Activated naive CD8-positive, alpha-beta T cell treated with anti-CD3 and anti-CD28 coated beads, Interleukin-2, amount 10 ng/mL, durations not matched to agents 7 days and 5 days (primary cell): ENCODE measurements around the gene GALNT9. TPM values are rescaled to one million over a fixed set of nuclear protein-coding genes. Genes with fewer than 3 reads are reported as not detected.

Experiments used
- ATAC-seq: fragments of 150-1000 bp; cut with Tn5 transposase; one replicate; pipeline ENCODE4 v1.10.0; 2021; ENCODE audit warnings: low read depth, moderate library complexity
- POLR2A ChIA-PET: fragments of 350-600 bp; sonication (Branson Sonifier 250); formaldehyde crosslinking; loops from one replicate; lab custom pipeline; 2021; ENCODE audit warnings: antibody characterized with exemption; lab: Charles Lee
- DNase-seq: peaks from one replicate; pipeline ENCODE4 v3.0.0; 2021
- H3K27ac Mint-ChIP-seq: one replicate; pipeline ENCODE4 v1.8.0; 2022; ENCODE audit warnings: mild to moderate bottlenecking, mixed read lengths
- H3K27me3 Mint-ChIP-seq: one replicate; pipeline ENCODE4 v1.8.0; 2022; ENCODE audit warnings: mild to moderate bottlenecking, moderate library complexity, mixed read lengths
- H3K36me3 Mint-ChIP-seq: one replicate; pipeline ENCODE4 v1.8.0; 2021; ENCODE audit warnings: mild to moderate bottlenecking, mixed read lengths
- H3K4me1 Mint-ChIP-seq: one replicate; pipeline ENCODE4 v1.8.0; 2021; ENCODE audit warnings: mixed read lengths
- H3K4me3 Mint-ChIP-seq: one replicate; pipeline ENCODE4 v1.8.0; 2022; ENCODE audit warnings: mild to moderate bottlenecking, moderate library complexity, mixed read lengths
- H3K9me3 Mint-ChIP-seq: one replicate; pipeline ENCODE4 v1.8.0; 2021; ENCODE audit warnings: mixed read lengths
- total RNA-seq, 2 experiments: library from RNA; stranded (reverse); gene quantifications; one replicate each; pipeline ENCODE4 v1.2.3, GENCODE V29; 2021

Gene GALNT9
- total RNA-seq, 2 experiments from 2014 or later: not detected

- no peaks in the 10 kb centered on the region for H3K36me3 Mint-ChIP-seq
- H3K4me1 Mint-ChIP-seq: peaks cover 10% of the 10 kb centered on the region
- no peaks in the 10 kb centered on the region for H3K9me3 Mint-ChIP-seq
- no peak overlapping the region for H3K4me3 Mint-ChIP-seq
- POLR2A ChIA-PET: interaction anchor here (0.9 kb wide), 1 partner anchor 25 kb away, joined by 3 read pairs; no protein-coding TSS in a partner anchor
- no peaks in the 10 kb centered on the region for H3K27me3 Mint-ChIP-seq
- DNase-seq (no peak), ATAC-seq (no peak)
- no peak overlapping the region for H3K27ac Mint-ChIP-seq
Observed at GRCh38 chr12:132160601-132161035, 168.8 kb downstream of the GALNT9 start.

- POLR2A ChIA-PET: no interaction called here
- no peak for ATAC-seq
- Mint-ChIP-seq H3K4me1 (peaks cover 10% of the 10 kb centered on the region), H3K36me3 (no peaks in the 10 kb centered on the region), H3K27me3 (no peaks in the 10 kb centered on the region), H3K4me3 (no peak overlapping the region), H3K27ac (no peak overlapping the region), H3K9me3 (no peaks in the 10 kb centered on the region)
- peak; percentile 33 for DNase-seq
Observed at GRCh38 chr12:132160016-132160415, 169.4 kb downstream of the GALNT9 start.

- ATAC-seq: no peak
- POLR2A ChIA-PET: no interaction called here
- H3K27me3 Mint-ChIP-seq: no peaks in the 10 kb centered on the region
- peaks cover 10% of the 10 kb centered on the region for H3K4me1 Mint-ChIP-seq
- no peaks in the 10 kb centered on the region for H3K9me3 Mint-ChIP-seq
- no peak overlapping the region for H3K27ac Mint-ChIP-seq
- H3K4me3 Mint-ChIP-seq: no peak overlapping the region
- DNase-seq: peak; percentile 29
- no peaks in the 10 kb centered on the region for H3K36me3 Mint-ChIP-seq
Observed at GRCh38 chr12:132159555-132160003, 169.8 kb downstream of the GALNT9 start.

- Mint-ChIP-seq H3K9me3 (no peaks in the 10 kb centered on the region), H3K4me3 (no peak overlapping the region), H3K36me3 (no peaks in the 10 kb centered on the region), H3K4me1 (peaks cover 6% of the 10 kb centered on the region), H3K27ac (no peak overlapping the region), H3K27me3 (no peaks in the 10 kb centered on the region)
- ATAC-seq (no peak), DNase-seq (peak; percentile 28)
- POLR2A ChIA-PET: interaction anchor here (0.9 kb wide), 1 partner anchor 30 kb away, joined by 3 read pairs; no protein-coding TSS in a partner anchor
Observed at GRCh38 chr12:132158677-132159554, 170.5 kb downstream of the GALNT9 start.

GRCh38 chr12:132157733-132158409, 171.5 kb downstream of the GALNT9 start:
- Mint-ChIP-seq H3K9me3 (no peaks in the 10 kb centered on the region), H3K4me1 (peaks cover 4% of the 10 kb centered on the region), H3K27ac (no peak overlapping the region), H3K4me3 (no peak overlapping the region), H3K36me3 (no peaks in the 10 kb centered on the region), H3K27me3 (no peaks in the 10 kb centered on the region)
- DNase-seq (no peak), ATAC-seq (no peak)
- POLR2A ChIA-PET: no interaction called here

- no peak overlapping the region for H3K27ac Mint-ChIP-seq
- POLR2A ChIA-PET: no interaction called here
- H3K27me3 Mint-ChIP-seq: no peaks in the 10 kb centered on the region
- H3K9me3 Mint-ChIP-seq: no peaks in the 10 kb centered on the region
- ATAC-seq (no peak), DNase-seq (no peak)
- H3K4me1 Mint-ChIP-seq: peaks cover 1% of the 10 kb centered on the region
- H3K4me3 Mint-ChIP-seq: no peak overlapping the region
- H3K36me3 Mint-ChIP-seq: no peaks in the 10 kb centered on the region
Observed at GRCh38 chr12:132156573-132157325, 172.6 kb downstream of the GALNT9 start.

GRCh38 chr12:132155771-132156572, 173.4 kb downstream of the GALNT9 start:
- no peaks in the 10 kb centered on the region for H3K36me3 Mint-ChIP-seq
- ATAC-seq (no peak), DNase-seq (no peak)
- H3K9me3 Mint-ChIP-seq: no peaks in the 10 kb centered on the region
- no peak overlapping the region for H3K4me3 Mint-ChIP-seq
- H3K27me3 Mint-ChIP-seq: no peaks in the 10 kb centered on the region
- H3K4me1 Mint-ChIP-seq: peaks cover 1% of the 10 kb centered on the region
- no peak overlapping the region for H3K27ac Mint-ChIP-seq
- POLR2A ChIA-PET: interaction anchor here (1.5 kb wide), 1 partner anchor 31 kb away, joined by 3 read pairs; no protein-coding TSS in a partner anchor

GRCh38 chr12:132154941-132155770, 174.2 kb downstream of the GALNT9 start:
- H3K36me3 Mint-ChIP-seq: no peaks in the 10 kb centered on the region
- DNase-seq (peak; percentile 37), ATAC-seq (peak; percentile 19)
- H3K27ac Mint-ChIP-seq: no peak overlapping the region
- H3K4me1 Mint-ChIP-seq: peaks cover 1% of the 10 kb centered on the region
- no peaks in the 10 kb centered on the region for H3K9me3 Mint-ChIP-seq
- no peak overlapping the region for H3K4me3 Mint-ChIP-seq
- POLR2A ChIA-PET: interaction anchor here (1.5 kb wide), 1 partner anchor 32 kb away, joined by 3 read pairs; no protein-coding TSS in a partner anchor
- H3K27me3 Mint-ChIP-seq: no peaks in the 10 kb centered on the region

- H3K4me1 Mint-ChIP-seq: peaks cover 1% of the 10 kb centered on the region
- no peak for DNase-seq
- POLR2A ChIA-PET: interaction anchor here (0.6 to 1.5 kb wide), 5 partner anchors 9 to 461 kb away, joined by 3 read pairs; no protein-coding TSS in a partner anchor
- no peaks in the 10 kb centered on the region for H3K9me3 Mint-ChIP-seq
- no peaks in the 10 kb centered on the region for H3K27me3 Mint-ChIP-seq
- H3K4me3 Mint-ChIP-seq: no peak overlapping the region
- H3K36me3 Mint-ChIP-seq: no peaks in the 10 kb centered on the region
- peak overlapping the region; percentile 21 for H3K27ac Mint-ChIP-seq
- ATAC-seq: peak; percentile 6
Observed at GRCh38 chr12:132154341-132154761, 175.0 kb downstream of the GALNT9 start.

- no peaks in the 10 kb centered on the region for H3K36me3 Mint-ChIP-seq
- POLR2A ChIA-PET: interaction anchor here (0.6 to 1.1 kb wide), 4 partner anchors 9 to 461 kb away, joined by 3 read pairs; no protein-coding TSS in a partner anchor
- ATAC-seq (peak; percentile 91), DNase-seq (peak; percentile 84)
- no peak overlapping the region for H3K4me3 Mint-ChIP-seq
- peaks cover 1% of the 10 kb centered on the region for H3K4me1 Mint-ChIP-seq
- no peaks in the 10 kb centered on the region for H3K9me3 Mint-ChIP-seq
- peak overlapping the region; percentile 21 for H3K27ac Mint-ChIP-seq
- H3K27me3 Mint-ChIP-seq: no peaks in the 10 kb centered on the region
Observed at GRCh38 chr12:132153501-132154340, 175.7 kb downstream of the GALNT9 start.

GRCh38 chr12:132152953-132153352, 176.4 kb downstream of the GALNT9 start:
- Mint-ChIP-seq H3K27me3 (no peaks in the 10 kb centered on the region), H3K9me3 (no peaks in the 10 kb centered on the region)
- POLR2A ChIA-PET: no interaction called here

More at GRCh38 chr12:132152953-132153352, 176.4 kb downstream of the GALNT9 start:
- Mint-ChIP-seq H3K4me3 (no peak overlapping the region), H3K27ac (no peak overlapping the region), H3K36me3 (no peaks in the 10 kb centered on the region), H3K4me1 (peaks cover 1% of the 10 kb centered on the region)
- ATAC-seq: no peak
- DNase-seq: peak; percentile 29
